SU-DHL-6 (cell line): Measurements from ENCODE around the gene SKA3.

Experiments
- EZH2phosphoT487 ChIP-seq: fragments of 200-600 bp; sonication (generic), shearing (Covaris generic); conservative IDR thresholded peaks from 2 replicates; pipeline ENCODE4 v1.6.1; 2018; ENCODE audit warnings: mild to moderate bottlenecking, antibody characterized with exemption, low read length, moderate library complexity, mixed read lengths
- TF ChIP-seq, protein P1 (sequence below): fragments of 200-600 bp; sonication (generic); IDR thresholded peaks from one replicate; pipeline ENCODE4 v1.5.1; 2017; ENCODE audit warnings: antibody characterized with exemption, mild to moderate bottlenecking, low read length, moderate library complexity; ENCODE audit not compliant: insufficient read depth, poor library complexity, severe bottlenecking

DNA sequence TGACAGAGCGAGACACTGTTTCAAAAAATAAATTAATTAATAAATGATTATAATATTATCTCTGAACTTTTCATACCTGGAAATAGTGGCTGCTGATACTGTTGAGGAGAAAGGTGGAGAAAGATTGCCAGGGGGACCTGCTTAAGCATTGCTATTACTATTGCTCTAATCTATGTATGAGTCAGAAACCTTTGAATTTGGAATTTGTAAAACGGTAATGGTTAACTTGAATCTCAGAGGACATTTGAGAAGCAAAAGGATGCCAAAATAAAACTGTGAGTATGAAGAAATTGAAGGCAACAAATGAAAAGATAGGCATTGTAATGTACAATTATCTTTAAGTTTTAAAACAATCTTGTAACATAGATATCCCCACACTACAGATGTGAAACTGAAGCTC lies 5.3 kb upstream of the SKA3 start:
- TF ChIP-seq, protein P1, sequence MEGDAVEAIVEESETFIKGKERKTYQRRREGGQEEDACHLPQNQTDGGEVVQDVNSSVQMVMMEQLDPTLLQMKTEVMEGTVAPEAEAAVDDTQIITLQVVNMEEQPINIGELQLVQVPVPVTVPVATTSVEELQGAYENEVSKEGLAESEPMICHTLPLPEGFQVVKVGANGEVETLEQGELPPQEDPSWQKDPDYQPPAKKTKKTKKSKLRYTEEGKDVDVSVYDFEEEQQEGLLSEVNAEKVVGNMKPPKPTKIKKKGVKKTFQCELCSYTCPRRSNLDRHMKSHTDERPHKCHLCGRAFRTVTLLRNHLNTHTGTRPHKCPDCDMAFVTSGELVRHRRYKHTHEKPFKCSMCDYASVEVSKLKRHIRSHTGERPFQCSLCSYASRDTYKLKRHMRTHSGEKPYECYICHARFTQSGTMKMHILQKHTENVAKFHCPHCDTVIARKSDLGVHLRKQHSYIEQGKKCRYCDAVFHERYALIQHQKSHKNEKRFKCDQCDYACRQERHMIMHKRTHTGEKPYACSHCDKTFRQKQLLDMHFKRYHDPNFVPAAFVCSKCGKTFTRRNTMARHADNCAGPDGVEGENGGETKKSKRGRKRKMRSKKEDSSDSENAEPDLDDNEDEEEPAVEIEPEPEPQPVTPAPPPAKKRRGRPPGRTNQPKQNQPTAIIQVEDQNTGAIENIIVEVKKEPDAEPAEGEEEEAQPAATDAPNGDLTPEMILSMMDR = no peak
- TF ChIP-seq EZH2phosphoT487 = no peak
